ENCODE results near the gene CSF2RB. TPM values are rescaled to one million over a fixed set of nuclear protein-coding genes. Genes with fewer than 3 reads are reported as not detected.

CSF2RB gene
- total and polyA plus RNA-seq, 2 of the 13 experiments (the other 11 are each of a cell fraction or from before 2014, with no cell fraction given): not detected

DNA sequence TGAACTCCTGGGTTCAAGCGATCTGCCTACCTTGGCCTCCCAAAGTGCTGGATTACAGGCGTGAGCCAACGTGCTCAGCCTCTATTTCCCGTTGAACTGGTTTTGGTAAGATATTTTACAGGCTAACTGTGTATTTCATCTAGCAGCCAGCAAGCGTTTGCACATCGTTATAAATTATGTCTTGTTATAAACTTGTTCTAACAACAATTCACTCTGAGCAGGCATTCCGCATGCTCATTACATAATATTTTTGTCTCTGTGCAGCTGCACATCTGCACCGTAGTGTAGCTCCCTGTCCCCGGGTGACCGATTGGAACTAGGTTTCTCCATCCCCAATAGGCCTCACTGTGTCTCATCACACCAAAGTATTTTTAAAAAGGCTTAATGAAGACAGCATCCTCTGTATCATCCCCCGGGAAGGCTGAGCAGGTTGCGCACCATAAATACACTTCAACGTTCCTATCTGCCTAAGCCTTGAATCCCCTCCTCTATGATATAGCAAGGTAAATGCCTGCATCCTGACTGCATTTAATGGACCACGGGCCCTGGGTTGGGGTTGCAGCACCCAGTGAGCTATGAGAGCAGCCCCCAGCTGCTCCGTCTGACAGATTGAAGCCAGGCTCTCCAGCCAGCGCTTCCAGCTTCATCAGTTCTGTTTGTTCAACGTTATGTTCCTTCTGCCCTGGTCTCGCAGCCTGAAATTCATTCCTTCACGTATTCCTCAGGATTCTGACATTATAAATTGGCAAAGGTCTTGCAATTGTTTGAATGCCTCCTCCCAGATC lies 58.1 kb downstream of the CSF2RB start:
- H3K27ac ChIP-seq (ENCODE audit: extremely low read length, insufficient read depth, low read length): no peak overlapping the region
- FAIRE-seq (no peak), DNase-seq (ENCODE audit: low spot score) (no peak), ATAC-seq (no peak)
- ChIA-PET CTCF (ENCODE audit: low intra/inter-chr PET ratio, low total read pairs) (no interaction called here), POLR2A (no interaction called here)
- in situ Hi-C loops (cut with HindIII; ENCODE audit: extremely low pct_ligation_motif_present, low pct_unique_long_range_greater_than_20kb) (loop anchor here (10.0 kb wide), 1 partner anchor 117 kb away; no protein-coding TSS in a partner anchor), intact Hi-C loops (cut with micrococcal nuclease; ENCODE audit: unreplicated experiment) (no loop called here)
- no TSS peak for BruUV-seq (replicated peaks)
- no peaks in the 10 kb centered on the region for H3K79me2 ChIP-seq (ENCODE audit: insufficient read depth, low read length)
- H4K20me1 ChIP-seq (ENCODE audit: insufficient read depth, low read length): no peaks in the 10 kb centered on the region
- 28% methylated on average over 19 of the region's 19 CpGs for WGBS (ENCODE audit: low lambda C conversion rate)
- H3K4me1 ChIP-seq (ENCODE audit: insufficient read depth, low read length): no peaks in the 10 kb centered on the region
- no peak overlapping the region for H3K9ac ChIP-seq (ENCODE audit: insufficient read depth, low read depth, low read length)
- H3K4me2 ChIP-seq (ENCODE audit: low read depth, low read length): no peak overlapping the region
- H2AFZ ChIP-seq (ENCODE audit: low read length): no peak overlapping the region
- H3K4me3 ChIP-seq (replicated peaks in 1 of 3; ENCODE audit: insufficient read depth in 1 of 3, low read depth in 2 of 3, low read length in 3 of 3): no peak overlapping the region
- peaks cover 0 to 33% of the 10 kb centered on the region in 2 experiments; a peak in 2 of 5 replicates for H3K27me3 ChIP-seq (ENCODE audit: control insufficient read depth in 1 of 2, insufficient read depth in 2 of 2, low read length in 2 of 2)
- no peaks in the 10 kb centered on the region for H3K36me3 ChIP-seq (replicated peaks in 1 of 2; ENCODE audit: control insufficient read depth in 1 of 2, insufficient read depth in 2 of 2, low read length in 2 of 2)
- no peak for TF ChIP-seq HOXD1 (CRISPR knock-in tag; IDR thresholded peaks at IDR 0.05)
- TF ChIP-seq ZFP36L2 (CRISPR knock-in tag; IDR thresholded peaks at IDR 0.05): no peak
- TF ChIP-seq CENPT (CRISPR knock-in tag; IDR thresholded peaks at IDR 0.05; ENCODE audit: low read depth): no peak
- no peak for TF ChIP-seq ELF3 (CRISPR knock-in tag; IDR thresholded peaks at IDR 0.05)
- no peak for TF ChIP-seq ZFP41 (CRISPR knock-in tag; IDR thresholded peaks at IDR 0.05; ENCODE audit: borderline replicate concordance)
- no peak for TF ChIP-seq GLI4 (CRISPR knock-in tag; IDR thresholded peaks at IDR 0.05; ENCODE audit: borderline replicate concordance)
- TF ChIP-seq ZNF572 (CRISPR knock-in tag; IDR thresholded peaks at IDR 0.05): no peak
- no peak for TF ChIP-seq BORCS8-MEF2B (CRISPR knock-in tag; IDR thresholded peaks at IDR 0.05)
- TF ChIP-seq FOXA3 (CRISPR knock-in tag; IDR thresholded peaks at IDR 0.05): no peak
- no peak for TF ChIP-seq HOXA9 (CRISPR knock-in tag; IDR thresholded peaks at IDR 0.05; ENCODE audit: borderline replicate concordance)
- no peak for TF ChIP-seq NBN (conservative IDR thresholded peaks at IDR 0.05)
- no peak for TF ChIP-seq FLYWCH1 (CRISPR knock-in tag; IDR thresholded peaks at IDR 0.05)
- no peak for TF ChIP-seq SNAPC2 (CRISPR knock-in tag; IDR thresholded peaks at IDR 0.05)
- no peak for TF ChIP-seq NFE2 (CRISPR knock-in tag; IDR thresholded peaks at IDR 0.05)
- TF ChIP-seq KAT7 (CRISPR knock-in tag; IDR thresholded peaks at IDR 0.05; ENCODE audit: borderline replicate concordance): no peak
- TF ChIP-seq REL (CRISPR knock-in tag; conservative IDR thresholded peaks at IDR 0.05): no peak
- TF ChIP-seq, protein P1, sequence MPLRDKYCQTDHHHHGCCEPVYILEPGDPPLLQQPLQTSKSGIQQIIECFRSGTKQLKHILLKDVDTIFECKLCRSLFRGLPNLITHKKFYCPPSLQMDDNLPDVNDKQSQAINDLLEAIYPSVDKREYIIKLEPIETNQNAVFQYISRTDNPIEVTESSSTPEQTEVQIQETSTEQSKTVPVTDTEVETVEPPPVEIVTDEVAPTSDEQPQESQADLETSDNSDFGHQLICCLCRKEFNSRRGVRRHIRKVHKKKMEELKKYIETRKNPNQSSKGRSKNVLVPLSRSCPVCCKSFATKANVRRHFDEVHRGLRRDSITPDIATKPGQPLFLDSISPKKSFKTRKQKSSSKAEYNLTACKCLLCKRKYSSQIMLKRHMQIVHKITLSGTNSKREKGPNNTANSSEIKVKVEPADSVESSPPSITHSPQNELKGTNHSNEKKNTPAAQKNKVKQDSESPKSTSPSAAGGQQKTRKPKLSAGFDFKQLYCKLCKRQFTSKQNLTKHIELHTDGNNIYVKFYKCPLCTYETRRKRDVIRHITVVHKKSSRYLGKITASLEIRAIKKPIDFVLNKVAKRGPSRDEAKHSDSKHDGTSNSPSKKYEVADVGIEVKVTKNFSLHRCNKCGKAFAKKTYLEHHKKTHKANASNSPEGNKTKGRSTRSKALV (CRISPR knock-in tag; IDR thresholded peaks at IDR 0.05): no peak
- TF ChIP-seq, protein P2, sequence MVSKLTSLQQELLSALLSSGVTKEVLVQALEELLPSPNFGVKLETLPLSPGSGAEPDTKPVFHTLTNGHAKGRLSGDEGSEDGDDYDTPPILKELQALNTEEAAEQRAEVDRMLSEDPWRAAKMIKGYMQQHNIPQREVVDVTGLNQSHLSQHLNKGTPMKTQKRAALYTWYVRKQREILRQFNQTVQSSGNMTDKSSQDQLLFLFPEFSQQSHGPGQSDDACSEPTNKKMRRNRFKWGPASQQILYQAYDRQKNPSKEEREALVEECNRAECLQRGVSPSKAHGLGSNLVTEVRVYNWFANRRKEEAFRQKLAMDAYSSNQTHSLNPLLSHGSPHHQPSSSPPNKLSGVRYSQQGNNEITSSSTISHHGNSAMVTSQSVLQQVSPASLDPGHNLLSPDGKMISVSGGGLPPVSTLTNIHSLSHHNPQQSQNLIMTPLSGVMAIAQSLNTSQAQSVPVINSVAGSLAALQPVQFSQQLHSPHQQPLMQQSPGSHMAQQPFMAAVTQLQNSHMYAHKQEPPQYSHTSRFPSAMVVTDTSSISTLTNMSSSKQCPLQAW (CRISPR knock-in tag; IDR thresholded peaks at IDR 0.05): no peak
- TF ChIP-seq, protein P3, sequence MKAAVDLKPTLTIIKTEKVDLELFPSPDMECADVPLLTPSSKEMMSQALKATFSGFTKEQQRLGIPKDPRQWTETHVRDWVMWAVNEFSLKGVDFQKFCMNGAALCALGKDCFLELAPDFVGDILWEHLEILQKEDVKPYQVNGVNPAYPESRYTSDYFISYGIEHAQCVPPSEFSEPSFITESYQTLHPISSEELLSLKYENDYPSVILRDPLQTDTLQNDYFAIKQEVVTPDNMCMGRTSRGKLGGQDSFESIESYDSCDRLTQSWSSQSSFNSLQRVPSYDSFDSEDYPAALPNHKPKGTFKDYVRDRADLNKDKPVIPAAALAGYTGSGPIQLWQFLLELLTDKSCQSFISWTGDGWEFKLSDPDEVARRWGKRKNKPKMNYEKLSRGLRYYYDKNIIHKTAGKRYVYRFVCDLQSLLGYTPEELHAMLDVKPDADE (CRISPR knock-in tag; IDR thresholded peaks at IDR 0.05): no peak
- TF ChIP-seq PAF1 (CRISPR knock-in tag; IDR thresholded peaks at IDR 0.05): no peak
- no peaks in the 10 kb centered on the region for H3K9me3 ChIP-seq (ENCODE audit: low read length)

Data from HepG2 (cell line).